ENCODE results near the gene GTF3A. TPM values are rescaled to one million over a fixed set of nuclear protein-coding genes. Genes with fewer than 3 reads are reported as not detected.

The GTF3A gene
- total and polyA plus RNA-seq, 2 donors (not counting 3 experiments of a cell fraction or from before 2014, with no cell fraction given) = 37.9 to 73.3 TPM

GRCh38 chr13:27472941-27473340, 48.5 kb downstream of the GTF3A start:
- H3K36me3 ChIP-seq (ENCODE audit: control insufficient read depth in 2 of 2, extremely low read depth in 1 of 2, insufficient read depth in 2 of 2, low read length in 2 of 2) = no peaks in the 10 kb centered on the region
- BruUV-seq (replicated peaks) = no TSS peak
- TF ChIP-seq POLR2A (IDR thresholded peaks at IDR 0.05; ENCODE audit: low read depth, low read length) (no peak), POLR2AphosphoS5 (IDR thresholded peaks at IDR 0.05; ENCODE audit: insufficient read depth, low read depth, low read length) (no peak), JUN (IDR thresholded peaks at IDR 0.05; ENCODE audit: borderline replicate concordance, insufficient read depth, insufficient read length, low read depth) (no peak), CTCF (IDR thresholded peaks at IDR 0.05; ENCODE audit: extremely low read depth in 1 of 2, insufficient read depth in 1 of 2, low read depth in 1 of 2, low read length in 2 of 2) (no peak), GATA2 (IDR thresholded peaks at IDR 0.05; ENCODE audit: insufficient read depth, insufficient read length, low read depth, low read length) (no peak), EZH2 (IDR thresholded peaks at IDR 0.05; ENCODE audit: borderline replicate concordance, low read depth, low read length, severe bottlenecking) (no peak), MYC (IDR thresholded peaks at IDR 0.05; ENCODE audit: low read depth, low read length) (no peak), FOS (IDR thresholded peaks at IDR 0.05; ENCODE audit: borderline replicate concordance, insufficient read depth, low read length) (no peak), MAX (IDR thresholded peaks at IDR 0.05; ENCODE audit: insufficient read depth, insufficient read length) (no peak)
- no peaks in the 10 kb centered on the region for H4K20me1 ChIP-seq (replicated peaks; ENCODE audit: control insufficient read depth, extremely low read depth, insufficient read depth, low read length)
- H3K9me3 ChIP-seq (replicated peaks; ENCODE audit: control insufficient read depth, insufficient read depth, low read length) = no peaks in the 10 kb centered on the region
- H3K9me1 ChIP-seq (replicated peaks; ENCODE audit: control insufficient read depth, extremely low read depth, insufficient read depth, low read length) = no peaks in the 10 kb centered on the region
- ChIA-PET POLR2A (no interaction called here), CTCF (no interaction called here)
- H2AFZ ChIP-seq (ENCODE audit: low read depth, low read length) = no peak overlapping the region
- no peaks in the 10 kb centered on the region for H3K79me2 ChIP-seq (ENCODE audit: control insufficient read depth, insufficient read depth, low read length)
- DNase-seq (ENCODE audit: low read depth, low spot score) (no peak), FAIRE-seq (no peak)
- H3K27me3 ChIP-seq (ENCODE audit: control insufficient read depth in 2 of 2, insufficient read depth in 2 of 2, low read length in 2 of 2) = peaks cover 0 to 13% of the 10 kb centered on the region in 2 experiments
- no peak overlapping the region for H3K9ac ChIP-seq (replicated peaks; ENCODE audit: extremely low read depth, insufficient read depth, low read length)
- no peak overlapping the region for H3K27ac ChIP-seq (ENCODE audit: insufficient read depth, low read depth, low read length)
- no peaks in the 10 kb centered on the region for H3K4me1 ChIP-seq (ENCODE audit: control insufficient read depth, extremely low read depth, insufficient read depth, low read length)
- no peak overlapping the region for H3K4me3 ChIP-seq (replicated peaks in 1 of 3; ENCODE audit: insufficient read depth in 1 of 3, low read depth in 1 of 3, low read length in 3 of 3)
- dilution Hi-C loops (cut with MboI; ENCODE audit: extremely low pct_ligation_motif_present, low sequenced_read_pairs) = no loop called here
- intact Hi-C loops (cut with micrococcal nuclease) = no loop called here
- no peak overlapping the region for H3K4me2 ChIP-seq (ENCODE audit: insufficient read depth, low read length)
